Ammon's horn (tissue), 1 donor: ENCODE data around the gene OBSCN.

Experiments
- DNase-seq: peaks from one replicate; pipeline ENCODE4 v3.0.0-alpha.2; 2016; ENCODE audit warnings: low spot score

Gene OBSCN, protein sequence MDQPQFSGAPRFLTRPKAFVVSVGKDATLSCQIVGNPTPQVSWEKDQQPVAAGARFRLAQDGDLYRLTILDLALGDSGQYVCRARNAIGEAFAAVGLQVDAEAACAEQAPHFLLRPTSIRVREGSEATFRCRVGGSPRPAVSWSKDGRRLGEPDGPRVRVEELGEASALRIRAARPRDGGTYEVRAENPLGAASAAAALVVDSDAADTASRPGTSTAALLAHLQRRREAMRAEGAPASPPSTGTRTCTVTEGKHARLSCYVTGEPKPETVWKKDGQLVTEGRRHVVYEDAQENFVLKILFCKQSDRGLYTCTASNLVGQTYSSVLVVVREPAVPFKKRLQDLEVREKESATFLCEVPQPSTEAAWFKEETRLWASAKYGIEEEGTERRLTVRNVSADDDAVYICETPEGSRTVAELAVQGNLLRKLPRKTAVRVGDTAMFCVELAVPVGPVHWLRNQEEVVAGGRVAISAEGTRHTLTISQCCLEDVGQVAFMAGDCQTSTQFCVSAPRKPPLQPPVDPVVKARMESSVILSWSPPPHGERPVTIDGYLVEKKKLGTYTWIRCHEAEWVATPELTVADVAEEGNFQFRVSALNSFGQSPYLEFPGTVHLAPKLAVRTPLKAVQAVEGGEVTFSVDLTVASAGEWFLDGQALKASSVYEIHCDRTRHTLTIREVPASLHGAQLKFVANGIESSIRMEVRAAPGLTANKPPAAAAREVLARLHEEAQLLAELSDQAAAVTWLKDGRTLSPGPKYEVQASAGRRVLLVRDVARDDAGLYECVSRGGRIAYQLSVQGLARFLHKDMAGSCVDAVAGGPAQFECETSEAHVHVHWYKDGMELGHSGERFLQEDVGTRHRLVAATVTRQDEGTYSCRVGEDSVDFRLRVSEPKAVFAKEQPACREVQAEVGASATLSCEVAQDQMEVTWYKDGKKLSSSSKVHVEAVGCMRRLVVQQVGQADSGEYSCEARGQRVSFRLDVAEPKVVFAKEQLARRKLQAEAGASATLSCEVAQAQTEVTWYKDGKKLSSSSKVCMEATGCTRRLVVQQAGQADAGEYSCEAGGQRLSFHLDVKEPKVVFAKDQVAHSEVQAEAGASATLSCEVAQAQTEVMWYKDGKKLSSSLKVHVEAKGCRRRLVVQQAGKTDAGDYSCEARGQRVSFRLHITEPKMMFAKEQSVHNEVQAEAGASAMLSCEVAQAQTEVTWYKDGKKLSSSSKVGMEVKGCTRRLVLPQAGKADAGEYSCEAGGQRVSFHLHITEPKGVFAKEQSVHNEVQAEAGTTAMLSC (N-terminal part only)

DNA sequence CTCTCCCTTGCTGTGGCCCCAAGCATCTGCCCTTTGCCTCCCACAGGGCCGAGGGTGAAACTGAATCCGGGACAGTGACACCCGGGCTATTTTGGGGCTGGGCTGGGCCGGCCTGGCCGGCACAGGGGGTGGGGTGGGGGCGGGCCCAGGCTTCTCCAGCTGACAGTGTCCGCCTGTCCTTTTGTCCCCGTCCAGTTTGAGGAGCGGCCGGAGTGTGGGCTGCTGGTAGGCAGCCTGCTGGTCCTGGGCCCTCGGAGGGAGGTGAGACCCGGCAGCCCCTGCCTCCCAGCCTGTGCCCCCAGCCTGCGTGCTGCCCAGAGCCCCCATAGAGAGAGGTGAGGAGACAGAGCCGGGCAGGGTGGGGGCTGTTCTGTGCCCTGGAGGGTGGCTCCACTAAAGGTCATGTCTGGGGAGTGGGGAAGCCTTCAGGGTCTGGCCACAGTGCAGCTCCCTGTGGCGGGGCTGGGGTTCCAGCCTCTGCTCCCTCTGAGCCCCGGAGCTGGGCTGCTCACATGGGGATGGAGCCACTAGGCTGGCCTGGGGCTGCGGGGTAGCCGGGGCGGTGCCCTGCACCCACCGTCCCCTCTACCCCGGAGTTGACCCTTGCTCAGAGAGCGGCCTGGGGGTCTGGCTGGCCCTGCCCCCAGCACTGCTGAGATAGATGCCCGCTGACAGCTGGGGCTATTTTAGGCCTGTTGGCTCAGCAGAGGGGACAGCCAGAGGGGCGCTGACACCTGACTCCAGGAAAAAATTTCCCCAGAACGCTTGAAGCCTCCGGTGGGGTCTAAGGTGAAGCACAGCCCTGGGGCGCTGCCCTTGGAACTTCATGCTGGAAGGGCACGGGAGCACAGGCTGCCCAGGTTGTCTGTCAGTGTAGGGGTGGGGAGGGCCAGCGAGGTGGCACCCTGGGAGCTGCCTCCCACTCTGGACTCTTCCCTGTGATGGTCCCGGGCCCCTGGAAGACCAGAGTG lies at the start of gene OBSCN:
Gene OBSCN (plus strand): TSS at position 194 of the 971 bp plus-strand sequence. CDS start 3,740 bp downstream, outside the sequence.
- no peak for DNase-seq

DNA sequence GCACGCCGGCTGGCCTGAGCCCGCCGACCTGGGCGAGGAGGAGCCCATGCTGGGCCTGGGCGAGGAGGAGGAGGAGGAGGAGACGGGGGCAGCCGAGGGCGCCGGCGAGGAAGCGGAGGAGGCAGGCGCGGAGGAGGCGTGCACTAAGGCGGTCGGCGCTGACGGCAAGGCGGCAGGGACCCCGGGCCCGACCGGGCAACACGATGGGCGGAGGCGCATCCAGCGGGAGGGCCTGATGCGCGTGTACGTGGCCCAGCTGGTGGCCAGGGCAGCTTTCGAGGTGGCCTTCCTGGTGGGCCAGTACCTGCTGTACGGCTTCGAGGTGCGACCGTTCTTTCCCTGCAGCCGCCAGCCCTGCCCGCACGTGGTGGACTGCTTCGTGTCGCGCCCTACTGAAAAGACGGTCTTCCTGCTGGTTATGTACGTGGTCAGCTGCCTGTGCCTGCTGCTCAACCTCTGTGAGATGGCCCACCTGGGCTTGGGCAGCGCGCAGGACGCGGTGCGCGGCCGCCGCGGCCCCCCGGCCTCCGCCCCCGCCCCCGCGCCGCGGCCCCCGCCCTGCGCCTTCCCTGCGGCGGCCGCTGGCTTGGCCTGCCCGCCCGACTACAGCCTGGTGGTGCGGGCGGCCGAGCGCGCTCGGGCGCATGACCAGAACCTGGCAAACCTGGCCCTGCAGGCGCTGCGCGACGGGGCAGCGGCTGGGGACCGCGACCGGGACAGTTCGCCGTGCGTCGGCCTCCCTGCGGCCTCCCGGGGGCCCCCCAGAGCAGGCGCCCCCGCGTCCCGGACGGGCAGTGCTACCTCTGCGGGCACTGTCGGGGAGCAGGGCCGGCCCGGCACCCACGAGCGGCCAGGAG lies 49.5 kb upstream of the OBSCN start:
- DNase-seq: no peak

DNA sequence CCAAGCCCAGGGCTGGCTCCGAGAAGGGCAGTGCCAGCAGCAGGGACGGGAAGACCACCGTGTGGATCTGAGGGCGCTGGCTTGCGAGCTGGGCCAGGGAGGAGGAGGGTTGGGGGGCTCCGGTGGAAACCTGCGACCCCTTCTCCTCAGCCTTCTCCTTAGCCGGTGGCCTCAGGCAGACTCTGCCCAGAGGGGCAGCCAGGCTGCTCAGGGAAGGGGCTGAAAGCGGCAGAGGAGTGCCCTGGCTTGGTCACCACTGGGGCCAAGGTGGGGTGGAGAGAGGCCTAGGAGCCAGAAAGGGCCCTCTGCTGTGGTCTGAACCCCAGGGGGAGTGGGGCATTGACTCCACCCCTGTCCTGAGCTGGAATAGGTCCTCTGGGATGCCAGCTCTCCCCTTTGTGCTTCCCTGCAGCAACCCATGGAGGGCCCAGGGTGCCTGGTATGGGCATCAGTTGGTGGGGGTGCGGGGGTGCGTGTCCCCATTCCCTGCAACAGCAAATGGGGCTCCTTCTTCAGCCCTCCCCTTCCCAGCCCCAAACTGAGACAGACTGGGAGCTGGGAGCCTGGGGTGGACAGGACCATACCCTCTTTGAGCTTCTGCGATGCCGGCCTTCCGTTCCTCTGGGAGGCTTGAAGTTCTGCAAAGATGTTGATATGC lies 48.7 kb upstream of the OBSCN start:
- no peak for DNase-seq

DNA sequence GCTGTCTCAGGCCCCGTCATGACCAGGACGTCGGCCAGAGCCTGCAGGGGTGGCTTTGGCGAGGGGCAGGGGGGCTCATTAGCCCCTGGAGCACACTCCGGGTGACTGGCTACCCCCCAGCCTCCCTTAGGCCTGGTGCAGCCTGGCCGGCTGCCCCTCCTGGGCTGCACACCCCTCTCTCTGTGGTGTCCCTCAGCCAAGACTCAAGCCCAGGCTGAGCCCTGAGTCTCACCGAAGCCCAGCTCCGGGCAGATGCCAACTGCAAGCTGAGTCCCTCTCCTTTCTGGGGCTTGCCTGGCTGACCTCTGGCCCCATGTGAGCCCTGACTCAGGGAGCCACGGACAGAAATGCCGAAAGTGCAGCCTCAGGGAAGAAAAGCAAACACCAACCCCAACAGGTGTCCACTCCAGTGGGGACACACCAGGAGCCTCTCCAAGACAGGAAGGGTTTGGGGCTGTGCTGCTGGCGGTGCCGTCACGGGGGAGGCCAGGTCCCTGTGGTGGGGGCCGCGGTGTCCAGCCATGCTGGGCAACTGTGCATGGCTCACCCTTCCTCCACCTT lies 47.6 kb upstream of the OBSCN start:
- no peak for DNase-seq

DNA sequence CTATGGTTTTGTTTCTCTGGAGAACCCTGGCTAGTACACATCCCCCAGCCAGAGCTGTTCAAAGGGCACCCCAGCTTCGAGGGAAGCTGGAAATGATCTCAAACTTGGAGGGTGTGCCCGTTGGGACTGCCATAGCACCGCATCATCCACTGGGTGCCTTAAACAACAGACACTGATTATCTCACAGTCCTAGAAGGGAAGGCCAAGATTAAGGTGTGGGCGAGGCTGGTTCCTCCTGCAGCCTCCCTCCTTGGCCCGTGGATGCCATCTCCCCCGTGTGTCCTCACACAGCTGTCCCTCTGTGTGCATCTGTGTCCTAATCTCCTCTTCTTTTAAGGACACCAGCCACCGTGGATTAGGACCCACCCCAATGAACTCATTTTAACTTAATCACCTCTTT lies 46.5 kb upstream of the OBSCN start:
- no peak for DNase-seq

DNA sequence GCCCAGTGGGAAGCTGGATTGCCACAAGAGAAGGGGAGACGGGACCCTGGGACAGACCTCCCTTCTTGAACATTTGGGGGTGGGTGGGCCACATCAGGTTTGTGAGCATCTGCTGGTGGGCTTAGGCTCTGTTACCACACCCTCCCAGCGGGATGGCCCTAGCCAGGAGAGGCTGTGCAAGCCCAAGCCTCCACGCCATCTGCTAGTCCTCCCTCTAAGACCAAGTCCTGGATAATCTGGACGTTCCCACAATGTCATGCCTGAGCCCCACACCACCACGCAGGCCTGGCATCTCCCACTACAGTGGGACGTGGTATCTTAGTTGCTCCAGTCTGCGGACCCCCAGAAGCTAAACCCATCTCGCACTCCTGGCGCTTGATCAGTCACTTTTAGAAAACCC lies 46.0 kb upstream of the OBSCN start:
- no peak for DNase-seq

DNA sequence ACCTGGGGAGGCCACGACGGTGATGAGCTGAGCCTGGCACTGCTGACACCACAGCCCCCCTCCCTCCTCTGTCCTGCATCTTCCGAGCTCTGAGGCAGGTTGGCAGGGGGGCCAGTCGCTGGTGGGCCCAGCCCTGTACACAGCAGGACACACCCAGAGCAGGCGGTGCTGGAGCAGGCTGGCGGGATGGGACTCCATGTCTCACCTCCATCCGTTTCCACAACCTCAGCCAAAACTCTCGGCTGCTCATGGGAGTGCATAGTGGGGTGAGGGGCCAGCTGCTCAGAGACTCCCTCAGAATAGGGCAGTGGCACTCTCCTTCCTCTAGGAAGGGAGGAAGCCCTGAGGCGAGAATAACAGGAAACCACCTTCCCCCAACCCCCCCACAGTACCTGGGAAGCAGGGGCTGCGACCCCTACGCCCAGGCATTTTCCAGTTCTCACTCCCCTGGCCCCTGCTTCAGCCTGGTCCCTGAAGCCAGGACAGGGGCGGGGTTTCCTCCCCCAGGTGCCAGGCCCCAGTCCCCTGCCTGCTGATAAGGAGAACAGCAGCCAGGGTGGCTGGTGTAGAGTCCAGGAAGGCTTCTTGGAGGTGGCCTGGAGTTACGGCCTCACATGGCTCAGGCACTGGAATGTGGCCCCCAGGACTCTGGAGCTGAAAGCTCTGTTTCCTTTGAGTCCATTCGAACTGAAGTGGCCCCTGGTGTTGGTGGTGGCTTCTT lies 45.4 kb upstream of the OBSCN start:
- DNase-seq: no peak

DNA sequence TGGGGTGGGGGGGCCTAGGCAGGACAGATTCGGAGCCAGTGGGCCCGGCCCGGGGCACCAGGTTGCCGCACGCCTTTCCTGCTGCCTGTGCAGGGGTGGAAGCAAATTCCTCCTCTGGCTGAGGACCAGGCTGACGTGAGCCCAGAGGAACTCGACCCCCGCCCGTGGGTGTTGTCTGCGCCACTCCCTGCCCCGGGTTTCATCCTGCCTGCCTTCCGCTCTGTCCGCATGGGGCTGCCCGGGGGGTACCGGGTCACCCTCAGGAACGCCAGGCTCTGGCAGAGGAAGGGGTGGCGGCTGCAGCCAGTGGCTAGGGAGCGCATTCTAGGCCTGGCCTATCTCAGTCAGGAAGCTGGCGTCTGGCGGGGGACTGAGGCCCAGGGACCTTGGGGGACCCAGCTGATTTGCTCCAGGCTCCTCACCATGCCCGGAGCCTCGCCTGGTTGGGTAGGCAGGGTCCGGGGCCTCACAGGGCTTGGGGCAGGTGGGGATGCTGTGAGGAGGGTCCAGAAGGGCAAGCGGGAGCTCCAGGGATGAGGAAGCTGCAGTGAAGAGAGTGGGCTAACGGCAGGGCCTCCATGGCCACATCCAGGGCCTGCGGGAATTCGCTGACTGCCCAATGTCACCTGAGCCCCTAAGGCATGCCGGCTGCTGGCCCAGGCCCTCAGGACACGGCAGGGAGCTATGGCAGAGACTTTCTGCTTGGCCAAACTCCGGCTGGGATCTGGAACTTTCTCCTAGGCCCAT lies 44.7 kb upstream of the OBSCN start:
- DNase-seq: no peak

DNA sequence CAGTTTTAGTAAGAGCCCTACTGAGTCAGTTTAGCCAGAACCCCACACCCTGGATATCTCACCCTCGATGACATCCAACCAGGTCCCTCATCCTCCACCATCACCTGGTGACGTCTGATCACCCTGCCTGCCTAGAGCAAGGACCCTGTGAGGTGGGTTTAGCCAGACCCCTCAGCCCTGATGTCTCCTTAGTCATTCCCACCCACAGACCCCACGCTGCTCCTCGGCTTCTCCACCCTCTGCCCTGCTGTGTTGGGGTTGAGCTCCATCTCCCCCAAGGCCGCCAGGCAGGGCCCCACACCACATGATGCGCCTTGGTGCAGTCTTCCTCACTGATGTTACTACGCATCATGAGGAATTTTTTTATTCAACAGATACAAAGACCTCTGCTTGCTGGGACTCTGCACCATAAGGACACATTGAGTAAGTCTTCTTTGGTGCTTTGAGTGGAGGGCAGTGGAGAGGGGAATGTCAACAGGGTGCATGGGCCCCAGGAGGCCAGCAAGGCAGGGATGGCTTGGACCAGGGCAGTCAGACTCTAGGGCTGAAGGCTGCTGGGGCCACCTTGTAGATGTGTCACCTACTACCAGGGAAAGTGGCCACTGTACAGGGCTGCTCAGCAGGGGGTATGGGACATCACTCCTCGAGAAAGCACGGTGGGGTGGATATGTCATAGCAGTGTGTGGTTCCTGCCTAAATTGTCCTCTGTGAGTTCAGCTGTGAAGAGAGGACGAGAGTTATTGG lies 43.9 kb upstream of the OBSCN start:
- DNase-seq: no peak

DNA sequence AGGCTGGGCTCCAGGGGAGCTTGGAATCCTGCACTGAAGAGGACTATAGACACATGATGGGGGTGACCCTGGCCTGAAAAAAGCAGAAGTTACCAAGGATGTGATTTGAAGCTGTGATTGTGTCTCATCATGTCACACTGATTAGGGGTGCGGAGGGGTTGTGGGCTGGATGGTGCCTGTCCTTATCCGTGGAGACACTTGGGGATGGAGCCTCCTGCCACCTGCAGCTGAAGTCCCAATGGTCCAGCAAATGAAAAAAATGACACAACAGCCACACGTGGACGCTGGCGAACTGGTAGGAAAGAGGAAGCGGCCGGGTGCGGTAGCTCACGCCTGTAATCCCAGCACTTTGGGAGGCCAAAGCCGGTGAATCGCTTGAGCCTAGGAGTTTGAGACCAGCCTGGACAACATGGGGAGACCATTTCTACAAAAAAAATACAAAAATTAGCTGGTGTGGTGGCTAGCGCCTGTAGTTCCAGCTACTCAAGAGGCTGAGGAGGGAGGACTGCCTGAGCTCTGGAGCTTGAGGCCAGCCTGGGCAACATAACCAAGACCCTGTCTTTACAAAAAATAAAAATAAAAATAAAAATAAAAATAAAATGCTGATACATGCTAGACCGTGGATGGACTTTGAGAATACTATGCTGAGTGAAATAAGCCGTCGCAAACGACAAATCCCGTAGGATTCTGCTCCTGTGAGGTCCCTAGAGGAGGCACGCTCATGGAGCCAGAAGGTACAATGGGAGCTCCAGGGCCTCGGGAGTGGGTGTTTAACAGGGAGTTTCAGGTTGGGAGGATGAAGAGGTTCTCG lies 43.1 kb upstream of the OBSCN start:
- DNase-seq: no peak

DNA sequence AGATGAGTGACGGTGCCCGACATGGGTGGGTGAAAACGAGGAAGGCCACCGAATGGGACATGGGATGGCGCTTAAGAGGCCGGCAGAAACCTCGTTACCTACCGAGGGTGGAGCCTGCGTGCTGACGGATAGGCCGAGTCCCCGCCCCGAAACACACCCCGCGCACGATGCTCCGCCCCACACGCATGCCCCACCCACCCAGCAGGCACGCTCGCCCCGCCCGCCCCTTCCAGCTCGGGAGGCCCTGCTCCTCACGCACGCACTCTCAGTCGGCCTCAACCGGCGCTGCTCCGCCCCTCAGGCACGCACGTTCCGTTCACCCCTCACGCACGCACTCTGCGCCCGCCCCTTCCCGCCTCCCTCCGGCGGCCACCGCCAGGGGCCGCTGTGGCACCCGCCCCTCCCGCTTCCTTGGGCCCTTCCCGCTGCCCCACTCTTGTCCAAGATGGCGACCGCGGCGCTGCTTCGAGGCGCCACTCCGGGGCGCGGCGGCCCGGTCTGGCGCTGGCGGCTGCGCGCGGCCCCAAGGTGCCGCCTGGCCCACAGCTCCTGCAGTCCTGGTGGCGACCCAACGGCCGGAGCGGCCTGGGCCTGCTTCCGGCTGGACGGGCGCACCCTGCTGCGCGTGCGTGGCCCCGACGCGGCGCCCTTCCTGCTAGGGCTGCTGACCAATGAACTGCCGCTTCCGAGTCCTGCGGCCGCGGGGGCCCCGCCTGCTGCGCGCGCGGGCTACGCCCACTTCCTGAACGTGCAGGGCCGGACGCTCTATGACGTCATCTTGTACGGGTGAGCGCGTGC lies 42.3 kb upstream of the OBSCN start, which contains the start of gene IBA57:
Gene IBA57 (plus strand): TSS at position 433 of the 798 bp plus-strand sequence. CDS start 13 bp downstream, at position 446.
- DNase-seq: peak; percentile 100

DNA sequence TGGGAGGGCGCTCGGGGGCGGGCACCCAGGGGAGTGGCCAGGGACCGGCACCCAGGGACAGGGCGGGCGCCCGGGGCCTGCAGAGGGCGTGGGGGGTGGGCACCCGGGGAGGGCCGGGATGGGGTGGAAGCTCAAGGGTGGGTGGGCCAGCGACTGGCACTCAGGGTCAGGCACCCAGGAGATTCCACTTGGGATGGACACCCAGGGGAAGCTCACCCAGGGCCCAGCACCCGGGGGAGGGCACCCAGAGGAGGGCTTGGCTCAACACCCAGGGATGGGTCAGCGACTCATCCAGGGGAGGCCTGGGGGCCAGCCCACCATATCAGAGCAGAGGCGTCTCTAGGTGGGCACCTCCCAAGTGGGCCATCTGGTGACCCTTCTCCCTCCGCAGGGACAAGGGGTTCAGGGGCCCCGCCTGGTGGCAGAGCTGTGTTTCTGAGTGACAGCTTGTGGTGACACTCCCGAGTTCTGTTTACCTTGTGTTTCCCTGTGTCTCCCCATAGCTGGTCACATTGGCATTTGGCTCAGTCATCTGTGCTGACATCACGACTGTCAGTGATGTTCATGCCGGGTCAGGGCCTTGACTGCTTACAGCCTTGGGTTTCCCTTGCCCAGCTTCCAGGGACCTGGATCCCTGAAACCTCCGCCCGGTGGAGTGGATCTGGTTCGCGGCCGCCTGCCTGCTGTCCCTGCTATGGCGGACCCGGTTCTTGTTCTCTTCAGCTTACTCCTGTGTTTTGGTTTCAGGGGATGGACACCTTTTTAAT lies 41.5 kb upstream of the OBSCN start:
- peak; percentile 70 for DNase-seq

DNA sequence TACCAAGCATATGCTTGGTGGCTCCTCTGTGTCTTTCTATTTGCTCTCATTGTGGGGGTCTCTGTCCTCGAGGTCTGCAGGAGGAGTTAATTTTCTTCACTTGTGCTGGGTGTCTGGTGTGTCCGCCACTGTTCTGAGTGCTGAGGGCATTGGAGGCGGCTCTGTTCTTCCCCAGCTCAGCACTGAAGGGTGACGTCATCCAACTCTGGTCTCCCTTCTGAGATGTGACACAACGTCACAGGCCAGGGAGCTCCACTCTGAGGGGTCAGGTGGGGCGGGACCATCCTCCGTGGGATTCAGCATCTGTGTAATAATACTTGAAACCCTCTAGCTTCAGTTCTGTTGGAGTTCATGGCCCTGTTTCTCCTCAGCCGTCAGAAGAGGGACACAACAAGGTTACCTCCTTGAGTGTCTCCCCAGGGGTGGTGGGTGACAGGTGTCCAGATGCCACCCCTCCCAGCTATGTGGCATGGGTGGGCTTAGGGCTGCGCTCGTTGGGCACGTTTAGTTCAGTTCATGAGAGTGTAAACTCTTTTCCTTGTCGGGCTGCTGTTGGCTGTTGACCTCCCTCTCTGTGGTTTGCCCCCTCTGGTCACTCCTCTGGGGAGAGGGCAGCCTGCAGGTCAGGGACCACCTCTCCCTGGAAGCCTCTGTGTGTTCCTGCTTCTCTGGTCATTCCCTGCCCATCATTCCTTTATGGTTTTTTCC lies 39.1 kb upstream of the OBSCN start:
- DNase-seq: no peak

DNA sequence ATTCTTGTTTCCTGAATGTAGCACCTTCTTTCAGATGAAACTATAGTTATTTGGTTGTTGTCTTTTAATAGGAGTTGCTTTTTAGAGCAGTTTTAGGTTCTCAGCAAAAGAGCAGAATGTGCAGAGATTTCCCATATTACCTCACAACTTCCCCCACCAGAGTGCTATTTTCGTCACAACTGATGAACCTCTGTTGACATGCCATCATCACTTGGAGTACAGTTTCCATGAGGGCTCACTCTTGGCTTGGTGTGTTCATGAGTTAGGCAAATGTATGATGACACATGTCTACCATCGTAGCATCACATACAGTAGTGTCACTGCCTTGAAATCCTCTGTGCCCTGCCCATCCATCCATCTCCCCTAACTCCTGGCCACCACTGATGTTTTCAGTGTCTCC lies 38.5 kb upstream of the OBSCN start:
- no peak for DNase-seq
